Thoracic aorta (tissue), 2 donors: ENCODE measurements around the gene ILRUN. TPM values are rescaled to one million over a fixed set of nuclear protein-coding genes. Genes with fewer than 3 reads are reported as not detected.
"Not testable (repeated sequence)": the region's sequence is repeated elsewhere in the genome, so short reads cannot be mapped to it uniquely, and the experiment has no call there.

Source experiments
- ATAC-seq: fragments of 150-250 bp; one replicate; pipeline ENCODE4 v1.8.0; 2017; ENCODE audit warnings: low read depth; ENCODE audit not compliant: insufficient number of reproducible peaks, low FRiP score
- DNase-seq: peaks from one replicate; pipeline ENCODE4 v3.0.0-alpha.2; 2020; ENCODE audit warnings: low spot score
- H3K27ac ChIP-seq, 2 donors: fragments of 200-600 bp; sonication (generic); 1 replicate in 1 of 2; 2 replicates in 1 of 2; pipeline ENCODE4 v1.5.1; 2016; ENCODE audit warnings: mild to moderate bottlenecking in 2 of 2, moderate library complexity in 2 of 2
- H3K27me3 ChIP-seq: fragments of 200-600 bp; sonication (generic); replicated peaks from 2 replicates; pipeline ENCODE4 v1.6.0; 2016; ENCODE audit warnings: mild to moderate bottlenecking; ENCODE audit not compliant: insufficient read depth
- H3K36me3 ChIP-seq: fragments of 200-600 bp; sonication (generic); one replicate; pipeline ENCODE4 v1.5.1; 2016
- H3K4me1 ChIP-seq, 2 donors: fragments of 200-600 bp; sonication (generic); 1 replicate in 1 of 2; 2 replicates in 1 of 2; pipeline versions ENCODE4 v1.5.1 to v1.6.0; 2016; ENCODE audit warnings: low read depth in 2 of 2, mild to moderate bottlenecking in 1 of 2; ENCODE audit not compliant: control insufficient read depth in 1 of 2
- H3K4me3 ChIP-seq: fragments of 200-600 bp; sonication (generic); 2 replicates; pipeline ENCODE4 v1.5.1; 2016; ENCODE audit warnings: mild to moderate bottlenecking
- H3K9me3 ChIP-seq: fragments of 200-600 bp; sonication (generic); 2 replicates; pipeline ENCODE4 v1.5.1; 2016
- total RNA-seq, 2 donors: library from RNA; depleted of rRNA; stranded (reverse); fragments of >200 nt; gene quantifications; one replicate each; pipeline versions ENCODE4 v1.1.0 to v1.2.3, GENCODE V29; 2016
- TF ChIP-seq, protein P1 (sequence below): fragments of 200-600 bp; sonication (generic); IDR thresholded peaks from one replicate; pipeline ENCODE4 v1.5.1; 2019; ENCODE audit warnings: antibody characterized with exemption

ILRUN gene
- total RNA-seq, 2 donors from 2014 or later, result 75.4 to 78.9 TPM

DNA sequence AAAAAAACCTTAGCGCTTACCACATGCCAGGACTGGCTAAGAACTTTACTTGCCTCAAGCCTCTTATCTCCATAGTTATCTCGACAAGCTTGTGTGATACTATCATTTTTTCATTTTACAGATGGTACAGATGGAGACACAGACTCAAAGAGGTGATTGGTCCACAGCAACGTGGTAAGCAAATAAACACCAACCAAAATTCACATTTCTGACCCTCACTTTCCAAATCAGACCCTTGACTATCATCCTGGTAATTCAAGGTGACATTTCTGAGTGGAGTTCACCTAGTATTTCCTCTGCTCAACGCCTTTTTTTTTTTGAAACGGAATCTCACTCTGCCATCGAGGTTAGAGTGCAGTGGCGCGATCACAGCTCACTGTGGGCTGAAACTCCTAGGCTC lies 25.9 kb upstream of the ILRUN start:
- Histone ChIP-seq H3K27ac (no peak overlapping the region), H3K36me3 (no peaks in the 10 kb centered on the region), H3K4me3 (no peak overlapping the region), H3K9me3 (no peaks in the 10 kb centered on the region), H3K27me3 (no peaks in the 10 kb centered on the region), H3K4me1 (no peaks in the 10 kb centered on the region)
- DNase-seq (no peak), ATAC-seq (no peak)
- TF ChIP-seq, protein P1, sequence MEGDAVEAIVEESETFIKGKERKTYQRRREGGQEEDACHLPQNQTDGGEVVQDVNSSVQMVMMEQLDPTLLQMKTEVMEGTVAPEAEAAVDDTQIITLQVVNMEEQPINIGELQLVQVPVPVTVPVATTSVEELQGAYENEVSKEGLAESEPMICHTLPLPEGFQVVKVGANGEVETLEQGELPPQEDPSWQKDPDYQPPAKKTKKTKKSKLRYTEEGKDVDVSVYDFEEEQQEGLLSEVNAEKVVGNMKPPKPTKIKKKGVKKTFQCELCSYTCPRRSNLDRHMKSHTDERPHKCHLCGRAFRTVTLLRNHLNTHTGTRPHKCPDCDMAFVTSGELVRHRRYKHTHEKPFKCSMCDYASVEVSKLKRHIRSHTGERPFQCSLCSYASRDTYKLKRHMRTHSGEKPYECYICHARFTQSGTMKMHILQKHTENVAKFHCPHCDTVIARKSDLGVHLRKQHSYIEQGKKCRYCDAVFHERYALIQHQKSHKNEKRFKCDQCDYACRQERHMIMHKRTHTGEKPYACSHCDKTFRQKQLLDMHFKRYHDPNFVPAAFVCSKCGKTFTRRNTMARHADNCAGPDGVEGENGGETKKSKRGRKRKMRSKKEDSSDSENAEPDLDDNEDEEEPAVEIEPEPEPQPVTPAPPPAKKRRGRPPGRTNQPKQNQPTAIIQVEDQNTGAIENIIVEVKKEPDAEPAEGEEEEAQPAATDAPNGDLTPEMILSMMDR, result no peak

DNA sequence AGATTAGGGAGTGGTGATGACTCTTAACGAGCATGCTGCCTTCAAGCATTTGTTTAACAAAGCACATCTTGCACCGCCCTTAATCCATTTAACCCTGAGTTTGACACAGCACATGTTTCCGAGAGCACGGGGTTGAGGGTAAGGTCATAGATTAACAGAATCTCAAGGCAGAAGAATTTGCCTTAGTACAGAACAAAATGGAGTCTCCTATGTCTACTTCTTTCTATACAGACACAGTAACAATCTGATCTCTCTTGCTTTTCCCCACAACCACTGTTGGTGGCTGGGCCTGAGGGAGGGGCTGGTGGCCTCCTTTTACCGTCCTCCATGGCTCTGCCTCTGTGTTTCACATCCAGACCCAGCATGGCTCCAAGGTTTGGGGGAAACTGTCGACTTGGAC lies 23.6 kb upstream of the ILRUN start:
- H3K4me3 ChIP-seq, H3K4me1 ChIP-seq, H3K27me3 ChIP-seq, H3K9me3 ChIP-seq, H3K27ac ChIP-seq, ATAC-seq, H3K36me3 ChIP-seq, DNase-seq: not testable (repeated sequence)

DNA sequence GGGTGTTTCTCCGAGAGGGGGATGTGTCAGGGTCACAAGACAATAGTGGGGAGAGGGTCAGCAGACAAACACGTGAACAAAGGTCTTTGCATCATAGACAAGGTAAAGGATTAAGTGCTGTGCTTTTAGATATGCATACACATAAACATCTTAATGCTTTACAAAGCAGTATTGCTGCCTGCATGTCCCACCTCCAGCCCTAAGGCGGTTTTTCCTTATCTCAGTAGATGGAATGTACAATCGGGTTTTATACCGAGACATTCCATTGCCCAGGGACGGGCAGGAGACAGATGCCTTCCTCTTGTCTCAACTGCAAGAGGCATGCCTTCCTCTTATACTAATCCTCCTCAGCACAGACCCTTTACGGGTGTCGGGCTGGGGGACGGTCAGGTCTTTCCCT lies 23.1 kb upstream of the ILRUN start:
- not testable (repeated sequence) for H3K4me3 ChIP-seq, H3K9me3 ChIP-seq, H3K27me3 ChIP-seq, DNase-seq, ATAC-seq, H3K4me1 ChIP-seq, H3K27ac ChIP-seq, H3K36me3 ChIP-seq

DNA sequence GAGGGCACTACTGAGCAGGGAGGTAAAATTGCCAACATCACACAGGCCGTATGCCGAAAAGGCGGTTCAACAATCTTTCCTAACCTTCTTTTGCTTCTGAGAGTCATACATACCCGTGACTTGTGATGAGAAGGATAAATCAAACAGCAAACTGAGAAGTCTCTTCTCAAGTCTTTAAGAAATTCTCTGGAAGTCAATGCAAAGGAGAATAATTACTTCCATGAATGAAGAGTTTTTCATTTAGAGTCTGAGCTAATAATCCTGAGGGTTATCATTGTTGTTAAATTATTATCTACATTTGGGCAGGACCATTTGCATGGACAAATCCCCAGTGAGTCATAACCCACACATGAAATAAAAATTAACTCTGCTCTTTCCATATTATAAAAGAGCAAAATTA lies 22.4 kb upstream of the ILRUN start:
- Histone ChIP-seq H3K27ac (no peak overlapping the region), H3K4me3 (no peak overlapping the region), H3K36me3 (no peaks in the 10 kb centered on the region), H3K27me3 (no peaks in the 10 kb centered on the region), H3K4me1 (no peaks in the 10 kb centered on the region), H3K9me3 (no peaks in the 10 kb centered on the region)
- TF ChIP-seq, protein P1, result no peak
- DNase-seq (no peak), ATAC-seq (no peak)

DNA sequence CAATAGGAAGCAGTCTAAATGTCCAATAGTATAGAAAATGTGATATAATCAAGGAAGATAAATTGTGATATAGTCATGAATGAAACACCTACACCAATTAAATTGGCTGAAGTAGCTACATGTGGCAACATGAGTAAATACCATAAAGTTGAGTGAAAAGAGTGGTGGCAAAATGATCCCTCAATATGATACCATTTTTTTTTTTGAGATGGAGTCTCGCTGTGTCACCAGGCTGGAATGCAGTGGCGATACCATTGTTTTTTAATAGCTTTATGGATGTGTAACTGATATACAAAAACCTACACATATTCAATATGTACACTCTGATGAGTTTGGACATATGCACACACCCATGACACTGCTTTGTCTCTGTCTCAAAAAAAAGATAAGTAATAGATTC lies 20.9 kb upstream of the ILRUN start:
- Histone ChIP-seq H3K27ac (no peak overlapping the region), H3K36me3 (no peaks in the 10 kb centered on the region), H3K4me3 (no peak overlapping the region), H3K27me3 (no peaks in the 10 kb centered on the region), H3K9me3 (no peaks in the 10 kb centered on the region), H3K4me1 (no peaks in the 10 kb centered on the region)
- TF ChIP-seq, protein P1, result no peak
- ATAC-seq, result no peak
- no peak for DNase-seq

DNA sequence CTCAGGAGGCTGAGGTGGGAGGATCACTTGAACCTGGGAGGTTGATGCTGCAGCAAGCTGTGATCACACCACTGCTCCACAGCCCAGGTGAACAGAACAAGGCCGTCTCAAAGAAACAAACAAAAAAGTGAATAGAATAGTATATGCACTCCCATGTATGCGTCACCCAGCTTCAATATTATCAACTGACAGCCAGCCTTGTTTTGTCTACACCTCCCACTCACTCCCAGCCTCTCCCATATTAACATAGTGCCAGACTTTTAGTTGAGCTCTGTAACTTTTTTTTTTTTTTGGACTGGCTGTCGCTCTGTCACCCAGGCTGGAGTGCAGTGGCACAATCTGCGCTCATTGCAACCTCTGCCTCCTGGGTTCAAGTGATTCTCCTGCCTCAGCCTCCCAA lies 18.1 kb upstream of the ILRUN start:
- no peak overlapping the region for H3K4me3 ChIP-seq
- no peak for DNase-seq
- no peaks in the 10 kb centered on the region for H3K9me3 ChIP-seq
- no peaks in the 10 kb centered on the region for H3K27me3 ChIP-seq
- peaks cover under 1 to 4% of the 10 kb centered on the region in 2 donors for H3K4me1 ChIP-seq
- TF ChIP-seq, protein P1, result no peak
- H3K36me3 ChIP-seq, result no peaks in the 10 kb centered on the region
- ATAC-seq, result no peak
- no peak overlapping the region for H3K27ac ChIP-seq

DNA sequence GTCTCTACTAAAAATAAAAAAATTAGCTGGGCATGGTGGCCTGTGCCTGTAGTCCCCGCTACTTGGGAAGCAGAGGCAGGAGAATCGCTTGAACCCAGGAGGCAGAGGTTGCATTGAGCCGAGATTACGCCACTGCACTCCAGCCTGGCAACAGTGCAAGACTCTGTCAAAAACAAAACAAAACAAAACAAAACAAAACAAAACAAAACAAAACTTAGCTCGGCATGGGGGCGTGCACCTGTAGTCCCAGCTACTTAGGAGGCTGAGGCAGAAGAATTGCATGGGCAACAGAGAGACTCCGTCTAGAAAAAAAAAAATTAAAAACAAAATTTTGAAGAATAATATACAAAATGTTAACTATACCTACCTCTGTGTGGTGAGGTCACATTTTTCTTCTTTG lies 16.3 kb upstream of the ILRUN start:
- H3K27ac ChIP-seq, DNase-seq, H3K27me3 ChIP-seq, H3K4me1 ChIP-seq, ATAC-seq, H3K36me3 ChIP-seq, H3K9me3 ChIP-seq, H3K4me3 ChIP-seq: not testable (repeated sequence)
